ENCODE results near the gene AGAP1. TPM values are rescaled to one million over a fixed set of nuclear protein-coding genes. Genes with fewer than 3 reads are reported as not detected.

The AGAP1 gene
- total RNA-seq, 2 donors from 2014 or later, result 16.1 to 40.1 TPM

GRCh38 chr2:235961711-235962110 is 467.9 kb downstream of the AGAP1 start:
- no peaks in the 10 kb centered on the region for H3K9me3 ChIP-seq
- TF ChIP-seq POLR2AphosphoS5 (IDR thresholded peaks at IDR 0.05), result no peak
- TF ChIP-seq, protein P1, sequence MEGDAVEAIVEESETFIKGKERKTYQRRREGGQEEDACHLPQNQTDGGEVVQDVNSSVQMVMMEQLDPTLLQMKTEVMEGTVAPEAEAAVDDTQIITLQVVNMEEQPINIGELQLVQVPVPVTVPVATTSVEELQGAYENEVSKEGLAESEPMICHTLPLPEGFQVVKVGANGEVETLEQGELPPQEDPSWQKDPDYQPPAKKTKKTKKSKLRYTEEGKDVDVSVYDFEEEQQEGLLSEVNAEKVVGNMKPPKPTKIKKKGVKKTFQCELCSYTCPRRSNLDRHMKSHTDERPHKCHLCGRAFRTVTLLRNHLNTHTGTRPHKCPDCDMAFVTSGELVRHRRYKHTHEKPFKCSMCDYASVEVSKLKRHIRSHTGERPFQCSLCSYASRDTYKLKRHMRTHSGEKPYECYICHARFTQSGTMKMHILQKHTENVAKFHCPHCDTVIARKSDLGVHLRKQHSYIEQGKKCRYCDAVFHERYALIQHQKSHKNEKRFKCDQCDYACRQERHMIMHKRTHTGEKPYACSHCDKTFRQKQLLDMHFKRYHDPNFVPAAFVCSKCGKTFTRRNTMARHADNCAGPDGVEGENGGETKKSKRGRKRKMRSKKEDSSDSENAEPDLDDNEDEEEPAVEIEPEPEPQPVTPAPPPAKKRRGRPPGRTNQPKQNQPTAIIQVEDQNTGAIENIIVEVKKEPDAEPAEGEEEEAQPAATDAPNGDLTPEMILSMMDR (IDR thresholded peaks at IDR 0.05), result no peak
- H3K36me3 ChIP-seq, result no peaks in the 10 kb centered on the region
- H3K4me1 ChIP-seq (replicated peaks), result no peaks in the 10 kb centered on the region
- H3K4me3 ChIP-seq, result no peak overlapping the region
- no peak overlapping the region for H3K27ac ChIP-seq
- 97% methylated on average over 12 of the region's 12 CpGs for WGBS
- no peak for DNase-seq (ENCODE audit: low spot score)
- intact Hi-C loops (cut with DNase I), result no loop called here
- H3K27me3 ChIP-seq (replicated peaks; ENCODE audit: insufficient read depth), result no peaks in the 10 kb centered on the region

DNA sequence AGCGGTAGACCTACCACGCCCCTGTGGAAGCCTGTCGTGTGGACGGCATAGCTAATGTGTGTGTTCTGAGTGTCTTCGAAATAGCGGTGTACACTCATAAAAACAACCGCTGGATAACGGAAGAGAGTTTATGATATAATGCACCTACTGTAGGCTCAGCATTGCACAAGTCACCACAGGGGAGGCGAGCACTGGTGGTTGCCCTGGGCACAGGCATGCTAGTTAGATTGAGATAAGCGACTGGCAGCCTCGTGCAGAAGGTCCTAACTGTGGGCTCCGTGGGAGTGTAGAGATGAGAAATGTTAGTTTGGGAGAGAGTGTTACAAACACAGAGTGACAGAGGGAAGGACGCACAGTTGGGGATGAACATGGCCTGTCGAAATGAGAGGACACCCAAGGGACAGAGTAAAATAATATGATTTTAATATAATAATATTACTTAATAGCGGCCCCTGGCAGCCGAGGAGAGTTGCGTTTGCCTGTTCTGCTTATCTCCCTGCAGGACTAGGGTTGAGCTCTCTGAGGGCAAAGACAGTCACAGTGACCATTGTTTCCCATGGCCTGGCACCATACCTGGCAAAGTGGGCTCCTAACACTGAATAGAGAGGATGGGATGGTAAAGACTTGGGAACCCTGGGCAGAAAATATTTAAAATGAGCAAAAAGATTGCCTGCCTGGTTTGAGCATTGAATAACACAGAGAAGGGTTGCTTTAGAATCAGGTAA is 470.2 kb downstream of the AGAP1 start:
- Histone ChIP-seq H3K4me3 (no peak overlapping the region), H3K9me3 (no peaks in the 10 kb centered on the region), H3K4me1 (replicated peaks) (no peaks in the 10 kb centered on the region), H3K27me3 (replicated peaks; ENCODE audit: insufficient read depth) (no peaks in the 10 kb centered on the region), H3K27ac (no peak overlapping the region), H3K36me3 (no peaks in the 10 kb centered on the region)
- TF ChIP-seq, protein P1 (IDR thresholded peaks at IDR 0.05), result no peak
- TF ChIP-seq POLR2A (IDR thresholded peaks at IDR 0.05), result no peak
- no peak for TF ChIP-seq POLR2AphosphoS5 (IDR thresholded peaks at IDR 0.05)
- 92% methylated on average over 17 of the region's 17 CpGs for WGBS
- intact Hi-C loops (cut with DNase I), result no loop called here
- DNase-seq (ENCODE audit: low spot score), result no peak

DNA sequence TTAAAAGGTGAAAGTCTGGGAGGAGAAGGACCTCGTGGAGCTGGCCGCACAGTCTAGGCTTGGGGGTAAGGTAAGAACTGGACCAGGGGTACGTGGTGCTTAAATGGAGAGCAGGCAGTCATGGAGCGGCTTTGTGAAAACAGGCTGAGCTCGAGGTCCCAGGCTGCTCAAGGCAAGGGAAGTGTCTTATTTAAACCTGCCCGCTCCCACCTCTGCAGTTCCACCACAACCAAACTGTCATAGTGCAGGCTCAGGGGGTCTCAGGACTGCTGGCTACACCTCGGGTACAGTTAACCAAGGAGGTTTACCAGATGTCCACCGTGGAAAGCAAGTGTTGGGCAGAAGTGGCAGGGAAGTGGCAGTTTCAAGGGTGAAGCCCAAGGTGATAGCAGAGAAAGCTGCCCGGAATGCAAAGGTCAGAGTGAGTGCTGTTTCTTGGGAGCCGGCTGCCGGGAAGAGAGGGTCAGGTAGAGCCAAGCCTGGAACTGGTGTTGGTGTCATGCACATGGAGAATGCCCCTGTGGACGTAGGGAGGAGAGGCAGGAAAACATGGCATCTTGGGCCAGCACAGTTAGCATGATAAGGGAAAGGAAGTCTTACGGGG is 471.0 kb downstream of the AGAP1 start:
- intact Hi-C loops (cut with DNase I), result no loop called here
- DNase-seq (ENCODE audit: low spot score), result no peak
- H3K4me1 ChIP-seq (replicated peaks), result no peaks in the 10 kb centered on the region
- H3K27me3 ChIP-seq (replicated peaks; ENCODE audit: insufficient read depth), result no peaks in the 10 kb centered on the region
- no peak overlapping the region for H3K4me3 ChIP-seq
- no peaks in the 10 kb centered on the region for H3K36me3 ChIP-seq
- TF ChIP-seq POLR2A (IDR thresholded peaks at IDR 0.05), result no peak
- TF ChIP-seq, protein P1 (IDR thresholded peaks at IDR 0.05), result no peak
- TF ChIP-seq POLR2AphosphoS5 (IDR thresholded peaks at IDR 0.05), result no peak
- no peak overlapping the region for H3K27ac ChIP-seq
- WGBS, result 88% methylated on average over 13 of the region's 13 CpGs
- no peaks in the 10 kb centered on the region for H3K9me3 ChIP-seq

DNA sequence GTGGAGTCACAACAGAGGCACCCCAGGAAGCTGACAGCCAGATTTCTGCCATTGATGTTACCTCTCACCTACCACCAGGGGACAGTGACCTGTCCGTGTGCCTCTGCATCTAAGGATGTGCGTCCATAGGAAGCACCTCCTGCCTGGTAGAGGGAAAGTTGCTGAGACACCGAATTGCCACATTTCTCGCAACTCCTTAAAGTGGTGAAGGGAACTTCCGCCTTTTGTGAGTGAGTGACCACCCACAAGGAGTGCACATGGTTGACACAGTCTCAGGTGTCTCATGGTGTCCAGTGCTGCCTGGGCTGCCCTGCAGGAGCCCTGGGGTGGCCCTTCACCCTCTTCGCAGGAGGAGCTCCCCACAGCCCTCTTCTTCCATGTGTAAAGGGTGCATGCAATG is 472.6 kb downstream of the AGAP1 start:
- intact Hi-C loops (cut with DNase I), result no loop called here
- Histone ChIP-seq H3K27ac (no peak overlapping the region), H3K9me3 (no peaks in the 10 kb centered on the region), H3K36me3 (no peaks in the 10 kb centered on the region), H3K4me3 (no peak overlapping the region), H3K4me1 (replicated peaks) (no peaks in the 10 kb centered on the region), H3K27me3 (replicated peaks; ENCODE audit: insufficient read depth) (no peaks in the 10 kb centered on the region)
- WGBS, result 78% methylated on average over 6 of the region's 6 CpGs
- DNase-seq (ENCODE audit: low spot score), result no peak
- TF ChIP-seq, protein P1 (IDR thresholded peaks at IDR 0.05), result no peak
- no peak for TF ChIP-seq POLR2A (IDR thresholded peaks at IDR 0.05)
- no peak for TF ChIP-seq POLR2AphosphoS5 (IDR thresholded peaks at IDR 0.05)
